Skin of body (tissue), 2 donors: ENCODE results near the gene MTARC1. TPM values are rescaled to one million over a fixed set of nuclear protein-coding genes. Genes with fewer than 3 reads are reported as not detected.

Experiments used
- DNase-seq: peaks from one replicate; lab custom pipeline; 2025; lab: John Stamatoyannopoulos, UW
- total RNA-seq: library from RNA; depleted of rRNA; stranded (reverse); fragments of >200 nt; gene quantifications from one replicate; pipeline ENCODE4 v1.2.3, GENCODE V29; 2014

MTARC1 gene
- total RNA-seq, 1 donor from 2014 or later: 15.5 TPM

GRCh38 chr1:220770245-220770913 is 16.3 kb upstream of the MTARC1 start:
- no peak for DNase-seq

- no peak for DNase-seq
Observed at GRCh38 chr1:220772846-220773245, 13.9 kb upstream of the MTARC1 start.

- no peak for DNase-seq
Observed at GRCh38 chr1:220775240-220775853, 11.4 kb upstream of the MTARC1 start.

- DNase-seq: no peak
Observed at GRCh38 chr1:220776254-220776653, 10.5 kb upstream of the MTARC1 start.

- DNase-seq: peak; percentile 41
Observed at GRCh38 chr1:220776720-220777326, 9.9 kb upstream of the MTARC1 start.

GRCh38 chr1:220783453-220783852 is 3.3 kb upstream of the MTARC1 start:
- DNase-seq: no peak

- DNase-seq: no peak
Observed at GRCh38 chr1:220784751-220785150, 2.0 kb upstream of the MTARC1 start.

- no peak for DNase-seq
Observed at GRCh38 chr1:220785166-220786056, 1.3 kb upstream of the MTARC1 start.

GRCh38 chr1:220786057-220786336 is 716 bp upstream of the MTARC1 start:
- DNase-seq: no peak

- no peak for DNase-seq
Observed at GRCh38 chr1:220787069-220787619, 431 bp downstream of the MTARC1 start.

GRCh38 chr1:220788900-220789299 is 2.2 kb downstream of the MTARC1 start:
- DNase-seq: no peak

- no peak for DNase-seq
Observed at GRCh38 chr1:220789532-220790147, 2.9 kb downstream of the MTARC1 start.

GRCh38 chr1:220791285-220791684 is 4.6 kb downstream of the MTARC1 start:
- DNase-seq: no peak

- DNase-seq: no peak
Observed at GRCh38 chr1:220791956-220792355, 5.2 kb downstream of the MTARC1 start.

- no peak for DNase-seq
Observed at GRCh38 chr1:220796530-220796929, 9.8 kb downstream of the MTARC1 start.

- no peak for DNase-seq
Observed at GRCh38 chr1:220797044-220797443, 10.3 kb downstream of the MTARC1 start.

GRCh38 chr1:220797553-220797952 is 10.8 kb downstream of the MTARC1 start:
- no peak for DNase-seq

GRCh38 chr1:220798338-220798737 is 11.6 kb downstream of the MTARC1 start:
- no peak for DNase-seq

- no peak for DNase-seq
Observed at GRCh38 chr1:220800262-220800661, 13.5 kb downstream of the MTARC1 start.

GRCh38 chr1:220803401-220804201 is 16.9 kb downstream of the MTARC1 start:
- no peak for DNase-seq

GRCh38 chr1:220804202-220804586 is 17.5 kb downstream of the MTARC1 start:
- DNase-seq: no peak
